CD14-positive monocyte (primary cell): Measurements from ENCODE around the gene SAT1. TPM values are rescaled to one million over a fixed set of nuclear protein-coding genes. Genes with fewer than 3 reads are reported as not detected.

Source experiments
- DNase-seq, 3 donors: peaks; one replicate each; pipeline ENCODE4 v3.0.0-alpha.2; 2011 to 2022
- H2AFZ ChIP-seq: 2 replicates; pipeline ENCODE4 v1.6.0; 2012; ENCODE audit warnings: mild to moderate bottlenecking, low read depth, low read length, inconsistent platforms; ENCODE audit not compliant: insufficient read depth, poor library complexity, severe bottlenecking
- H3K27ac ChIP-seq, 2 donors: 1 replicate in 1 of 2; 2 replicates in 1 of 2; pipeline ENCODE4 v1.5.1; 2012 to 2013; ENCODE audit warnings: low read length in 2 of 2, control low read depth in 1 of 2, inconsistent platforms in 1 of 2, low read depth in 1 of 2, mild to moderate bottlenecking in 1 of 2
- H3K27me3 ChIP-seq, 2 donors: one replicate each; pipeline versions ENCODE4 v1.6.0 to v1.6.1; 2011 to 2013; ENCODE audit warnings: low read length in 2 of 2; ENCODE audit not compliant: control insufficient read depth in 2 of 2, insufficient read depth in 2 of 2
- H3K36me3 ChIP-seq, 2 donors: replicated peaks in 1 of 2; 1 replicate in 1 of 2; 2 replicates in 1 of 2; pipeline versions ENCODE4 v1.5.1 to v1.6.1; 2012 to 2013; ENCODE audit warnings: low read length in 2 of 2, control low read depth in 1 of 2, inconsistent platforms in 1 of 2, mild to moderate bottlenecking in 1 of 2; ENCODE audit not compliant: insufficient read depth in 2 of 2, control insufficient read depth in 1 of 2
- H3K4me1 ChIP-seq, 2 donors: 1 replicate in 1 of 2; 2 replicates in 1 of 2; pipeline versions ENCODE4 v1.5.1 to v1.6.1; 2012 to 2013; ENCODE audit warnings: low read length in 2 of 2, control low read depth in 1 of 2, inconsistent platforms in 1 of 2, mild to moderate bottlenecking in 1 of 2, moderate library complexity in 1 of 2; ENCODE audit not compliant: insufficient read depth in 2 of 2, control insufficient read depth in 1 of 2
- H3K4me2 ChIP-seq: replicated peaks from 2 replicates; pipeline ENCODE3; 2012; ENCODE audit warnings: low read length, moderate library complexity, mild to moderate bottlenecking; ENCODE audit not compliant: poor library complexity, severe bottlenecking; ENCODE audit errors: extremely low read depth
- H3K4me3 ChIP-seq, 3 experiments: fragments of 200-600 bp in 1 of 3; sonication (generic) in 1 of 3; replicated peaks in 1 of 3; 1 replicate in 2 of 3; 2 replicates in 1 of 3; pipeline ENCODE4 v1.5.1; 2011 to 2013; ENCODE audit warnings: low read length in 3 of 3, mild to moderate bottlenecking in 3 of 3, control low read depth in 2 of 3, low read depth in 2 of 3, inconsistent platforms in 1 of 3, moderate library complexity in 1 of 3
- H3K79me2 ChIP-seq: 2 replicates; pipeline ENCODE4 v1.6.0; 2012; ENCODE audit warnings: mild to moderate bottlenecking, control low read depth, inconsistent platforms, low read length, moderate library complexity; ENCODE audit not compliant: insufficient read depth
- H3K9ac ChIP-seq: 2 replicates; pipeline ENCODE4 v1.6.0; 2017; ENCODE audit warnings: low read length, mild to moderate bottlenecking; ENCODE audit not compliant: insufficient read depth, poor library complexity, severe bottlenecking
- H3K9me3 ChIP-seq, 2 donors: replicated peaks in 1 of 2; 1 replicate in 1 of 2; 2 replicates in 1 of 2; pipeline versions ENCODE4 v1.5.1 to v1.6.1; 2012 to 2013; ENCODE audit warnings: low read length in 2 of 2, control low read depth in 1 of 2; ENCODE audit not compliant: control insufficient read depth in 1 of 2, insufficient read depth in 1 of 2
- H4K20me1 ChIP-seq: 2 replicates; pipeline ENCODE4 v1.6.0; 2012; ENCODE audit warnings: mild to moderate bottlenecking, low read length, control low read depth, moderate library complexity; ENCODE audit not compliant: insufficient read depth
- H3K27ac Mint-ChIP-seq, 7 donors: one replicate each; pipeline ENCODE4 v1.8.0; 2020; ENCODE audit warnings: mild to moderate bottlenecking in 7 of 7, mixed read lengths in 7 of 7, moderate library complexity in 6 of 7, inconsistent platforms in 2 of 7
- H3K27me3 Mint-ChIP-seq, 3 donors: one replicate each; pipeline ENCODE4 v1.8.0; 2021 to 2022; ENCODE audit warnings: low read depth in 3 of 3, mild to moderate bottlenecking in 3 of 3, mixed read lengths in 3 of 3, moderate library complexity in 3 of 3, inconsistent platforms in 1 of 3
- H3K36me3 Mint-ChIP-seq, 2 donors: one replicate each; pipeline ENCODE4 v1.8.0; 2020; ENCODE audit warnings: mixed read lengths in 2 of 2, inconsistent platforms in 1 of 2, mild to moderate bottlenecking in 1 of 2
- H3K4me1 Mint-ChIP-seq: one replicate; pipeline ENCODE4 v1.8.0; 2020; ENCODE audit warnings: mild to moderate bottlenecking, mixed read lengths
- H3K4me3 Mint-ChIP-seq, 2 donors: one replicate each; pipeline ENCODE4 v1.8.0; 2020; ENCODE audit warnings: mild to moderate bottlenecking in 2 of 2, mixed read lengths in 2 of 2, moderate library complexity in 1 of 2
- H3K9me3 Mint-ChIP-seq, 7 donors: one replicate each; pipeline ENCODE4 v1.8.0; 2020 to 2022; ENCODE audit warnings: mixed read lengths in 7 of 7, mild to moderate bottlenecking in 6 of 7, moderate library complexity in 6 of 7, inconsistent platforms in 2 of 7
- WGBS: methylation state at CpG from one replicate; pipeline ENCODE4 v1.1.5; 2013; ENCODE audit warnings: missing lambda C conversion rate; ENCODE audit not compliant: insufficient coverage; 5-methylcytosine and 5-hydroxymethylcytosine counted together
- intact Hi-C, 2 donors: fragments of 100-400 bp; cut with micrococcal nuclease; formaldehyde crosslinking; loops; one replicate each; pipeline versions ENCODE4 v1.15.0 to v1.15.1; 2023
- polyA minus RNA-seq: library from RNA; depleted of rRNA, polyadenylated mRNA; stranded (reverse); fragments of >200 nt; gene quantifications from 2 replicates; pipeline ENCODE4 v1.2.3, GENCODE V29; 2012
- polyA plus RNA-seq, 3 donors: library from polyadenylated mRNA; depleted of rRNA in 1 of 3; unstranded in 2 of 3; stranded (reverse) in 1 of 3; fragments of 300-500 nt in 2 of 3; fragments of >200 nt in 1 of 3; fragmentation: Illumina TruSeq in 2 of 3; gene quantifications; 1 replicate in 2 of 3; 2 replicates in 1 of 3; pipeline ENCODE4 v1.2.3, GENCODE V29; 2012 to 2021
- total RNA-seq, 12 experiments: library from RNA in 1 of 12; stranded (reverse) in 1 of 12; fragments of 120-200 nt in 1 of 12; gene quantifications; one replicate each; pipeline ENCODE4 v1.2.4 and lab custom pipeline; 2013 to 2026; ENCODE audit warnings: mixed read lengths in 6 of 12, inconsistent platforms in 1 of 12
- TF ChIP-seq, protein P1 (sequence below): fragments of 200-600 bp; IDR thresholded peaks from one replicate; pipeline ENCODE4 v1.8.0; 2022; ENCODE audit warnings: antibody characterized with exemption, mild to moderate bottlenecking

The SAT1 gene
- total RNA-seq (2013) = 4,810 TPM
- polyA plus RNA-seq = 1,000 to 10,000 TPM in 1 of 3 donors, 100 to 1,000 TPM in 2; 897 to 7,815 (median 970) TPM
- polyA minus RNA-seq = 1,140 and 1,502 TPM in 2 replicates
- total RNA-seq (lab: John Stamatoyannopoulos, UW) = 695 to 1,794 (median 1,485) reads per million in 11 experiments

- H3K4me3 Mint-ChIP-seq = peak within 1 kb of the TSS; percentile 94
- peaks cover 12% of the 10 kb centered on the region for H3K4me1 Mint-ChIP-seq
- Histone ChIP-seq H3K9ac (peak within 1 kb of the TSS; percentile 90), H3K79me2 (peaks cover 27% of the 10 kb centered on the region), H3K4me2 (peak within 1 kb of the TSS; percentile 78), H3K4me1 (peaks cover 27 to 37% of the 10 kb centered on the region in 2 donors), H2AFZ (no peak within 1 kb of the TSS), H3K9me3 (peaks cover 0 to 3% of the 10 kb centered on the region in 2 donors), H3K27ac (peak within 1 kb of the TSS; percentile 93 to 94), H3K36me3 (peaks cover 17 to 27% of the 10 kb centered on the region in 2 donors), H3K27me3 (no peaks in the 10 kb centered on the region), H4K20me1 (peaks cover 26% of the 10 kb centered on the region), H3K4me3 (peak within 1 kb of the TSS; percentile 78 to 99 (median 99))
- peaks cover 27 to 36% of the 10 kb centered on the region in 2 donors for H3K36me3 Mint-ChIP-seq
- WGBS = 0% methylated on average over 18 of the region's 58 CpGs
- TF ChIP-seq, protein P1, sequence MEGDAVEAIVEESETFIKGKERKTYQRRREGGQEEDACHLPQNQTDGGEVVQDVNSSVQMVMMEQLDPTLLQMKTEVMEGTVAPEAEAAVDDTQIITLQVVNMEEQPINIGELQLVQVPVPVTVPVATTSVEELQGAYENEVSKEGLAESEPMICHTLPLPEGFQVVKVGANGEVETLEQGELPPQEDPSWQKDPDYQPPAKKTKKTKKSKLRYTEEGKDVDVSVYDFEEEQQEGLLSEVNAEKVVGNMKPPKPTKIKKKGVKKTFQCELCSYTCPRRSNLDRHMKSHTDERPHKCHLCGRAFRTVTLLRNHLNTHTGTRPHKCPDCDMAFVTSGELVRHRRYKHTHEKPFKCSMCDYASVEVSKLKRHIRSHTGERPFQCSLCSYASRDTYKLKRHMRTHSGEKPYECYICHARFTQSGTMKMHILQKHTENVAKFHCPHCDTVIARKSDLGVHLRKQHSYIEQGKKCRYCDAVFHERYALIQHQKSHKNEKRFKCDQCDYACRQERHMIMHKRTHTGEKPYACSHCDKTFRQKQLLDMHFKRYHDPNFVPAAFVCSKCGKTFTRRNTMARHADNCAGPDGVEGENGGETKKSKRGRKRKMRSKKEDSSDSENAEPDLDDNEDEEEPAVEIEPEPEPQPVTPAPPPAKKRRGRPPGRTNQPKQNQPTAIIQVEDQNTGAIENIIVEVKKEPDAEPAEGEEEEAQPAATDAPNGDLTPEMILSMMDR = peak; percentile 80
- intact Hi-C loops = loop anchor here (2.0 to 10.0 kb wide), 3 partner anchors 41 to 72 kb away; partner anchors contain the start of gene ACOT9 (in 1 of the 2)
- peaks cover 0 to 34% (median 17%) of the 10 kb centered on the region in 7 donors for H3K9me3 Mint-ChIP-seq
- peak within 1 kb of the TSS; percentile 94 to 99 (median 98) for H3K27ac Mint-ChIP-seq
- peaks cover 0 to 5% (median 0%) of the 10 kb centered on the region in 3 donors for H3K27me3 Mint-ChIP-seq
- peak; percentile 94 to 95 (median 94) for DNase-seq
Measured at GRCh38 chrX:23782863-23783588, at the start of gene SAT1. Gene SAT1, plus strand, starts transcription at chrX:23783173. Its CDS starts 179 bp downstream, at chrX:23783352.

DNA sequence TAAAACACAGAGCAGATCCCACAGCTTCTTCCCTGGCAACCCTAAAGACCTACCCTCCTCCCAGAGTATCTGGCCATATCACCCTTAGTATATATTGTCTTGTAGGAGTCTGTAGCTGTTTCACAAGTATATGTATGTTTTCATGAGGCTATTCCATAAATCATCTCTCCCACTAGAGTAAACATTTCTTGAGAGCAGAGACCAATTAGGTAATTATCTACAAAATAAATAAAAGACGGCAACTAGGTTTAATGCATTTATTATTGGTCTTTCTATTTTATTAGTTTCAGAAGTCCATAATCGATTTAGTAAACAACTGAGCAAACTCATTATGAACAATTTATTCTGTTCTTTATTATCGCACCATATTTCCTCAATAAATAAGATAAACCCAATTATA is 46.9 kb upstream of the SAT1 start:
- peaks cover 3 to 8% of the 10 kb centered on the region in 2 donors for H3K36me3 ChIP-seq
- peak overlapping the region in 4 of 7 donors; percentile 13 to 81 (median 78) for H3K27ac Mint-ChIP-seq
- no peaks in the 10 kb centered on the region for H4K20me1 ChIP-seq
- peaks cover 15% of the 10 kb centered on the region in 2 donors for H3K4me1 ChIP-seq
- H3K27me3 ChIP-seq = no peaks in the 10 kb centered on the region
- no peak overlapping the region for H3K4me3 ChIP-seq
- peaks cover 64% of the 10 kb centered on the region for H3K79me2 ChIP-seq
- H3K4me2 ChIP-seq = no peak overlapping the region
- intact Hi-C loops = no loop called here
- H3K9me3 ChIP-seq = no peaks in the 10 kb centered on the region
- TF ChIP-seq, protein P1 = no peak
- no peak overlapping the region for H3K9ac ChIP-seq
- H3K27ac ChIP-seq = no peak overlapping the region
- WGBS = no CpG with 5 or more reads among the region's 3 CpGs
- H3K36me3 Mint-ChIP-seq = peaks cover 12 to 20% of the 10 kb centered on the region in 2 donors
- peaks cover 0 to 2% (median 0%) of the 10 kb centered on the region in 7 donors for H3K9me3 Mint-ChIP-seq
- H3K4me3 Mint-ChIP-seq = no peak overlapping the region
- no peak overlapping the region for H2AFZ ChIP-seq
- H3K27me3 Mint-ChIP-seq = peaks cover 0 to 3% (median 0%) of the 10 kb centered on the region in 3 donors
- H3K4me1 Mint-ChIP-seq = peaks cover 30% of the 10 kb centered on the region
- DNase-seq = no peak
